Adrenal gland (tissue), 12 donors: ENCODE data around the gene CHKA. TPM values are rescaled to one million over a fixed set of nuclear protein-coding genes. Genes with fewer than 3 reads are reported as not detected.

ENCODE experiments used
- DNase-seq, 7 donors: peaks; one replicate each; pipeline ENCODE4 v3.0.0-alpha.2; 2019 to 2020
- H3K27ac ChIP-seq, 5 donors: fragments of 200-600 bp; sonication (generic) in 4 of 5; 1 replicate in 3 of 5; 2 replicates in 2 of 5; pipeline versions ENCODE4 v1.5.1 to v1.8.0; 2016 to 2020; ENCODE audit warnings: mild to moderate bottlenecking in 1 of 5
- H3K27me3 ChIP-seq: fragments of 200-600 bp; 2 replicates; pipeline ENCODE4 v1.8.0; 2021
- H3K36me3 ChIP-seq, 2 donors: fragments of 200-600 bp; replicated peaks in 1 of 2; 1 replicate in 1 of 2; 2 replicates in 1 of 2; pipeline versions ENCODE4 v1.5.1 to v1.8.0; 2018 to 2022
- H3K4me1 ChIP-seq, 2 donors: fragments of 200-600 bp; replicated peaks in 1 of 2; 1 replicate in 1 of 2; 2 replicates in 1 of 2; pipeline versions ENCODE4 v1.5.1 to v1.8.0; 2018 to 2021
- H3K4me3 ChIP-seq, 4 donors: fragments of 200-600 bp; sonication (generic) in 3 of 4; one replicate each; pipeline ENCODE4 v1.5.1; 2016 to 2018
- H3K9me3 ChIP-seq, 3 donors: fragments of 200-600 bp; sonication (generic) in 1 of 3; replicated peaks in 1 of 3; 1 replicate in 2 of 3; 2 replicates in 1 of 3; pipeline versions ENCODE4 v1.5.1 to v1.8.0; 2016 to 2021
- CTCF ChIP-seq, 6 experiments: fragments of 450-650 bp in 4 of 6; fragments of 200-600 bp in 2 of 6; sonication (generic) in 1 of 6; IDR thresholded peaks; 1 replicate in 5 of 6; 2 replicates in 1 of 6; pipeline versions ENCODE4 v1.5.1 to v1.8.0; 2016 to 2021; ENCODE audit warnings: antibody characterized with exemption in 6 of 6, mild to moderate bottlenecking in 2 of 6, moderate library complexity in 1 of 6
- POLR2A ChIP-seq, 2 donors: fragments of 450-650 bp; IDR thresholded peaks; one replicate each; pipeline ENCODE4 v1.6.1; 2017; ENCODE audit warnings: antibody characterized with exemption in 2 of 2, mild to moderate bottlenecking in 2 of 2, moderate library complexity in 1 of 2
- WGBS, 4 donors: extraction: QIAGEN DNeasy Blood & Tissue Kit in 2 of 4; methylation state at CpG; one replicate each; pipeline versions ENCODE4 v1.1.5 to v1.1.7; 2013 to 2017; 5-methylcytosine and 5-hydroxymethylcytosine counted together
- intact Hi-C, 2 donors: fragments of 100-400 bp; cut with DNase I; formaldehyde crosslinking; loops; one replicate each; pipeline versions ENCODE4 v1.14.1 to v1.15.0; 2022 to 2023
- polyA plus RNA-seq, 3 donors: library from polyadenylated mRNA; stranded (reverse); fragments of 200-250 nt in 2 of 3; fragments of 350-450 nt in 1 of 3; fragmentation: Illumina TruSeq in 1 of 3; extraction: RNeasy Lipid Tissue Mini Kit (QIAGEN cat#74804) in 1 of 3; gene quantifications; one replicate each; pipeline ENCODE4 v1.2.3, GENCODE V29; 2013 to 2014
- total RNA-seq, 9 donors: library from RNA; depleted of rRNA in 4 of 9; stranded (reverse); fragments of >200 nt in 4 of 9; fragments of 120-200 nt in 1 of 9; fragmentation: NEBNext Ultra II Directional in 1 of 9; extraction: Animal tissue kit (Norgen Biotek cat#: 25700) in 1 of 9; gene quantifications; one replicate each; pipeline versions ENCODE4 v1.1.0 to v1.2.4, GENCODE V29; 2013 to 2023
- donor health status: healthy with polysubstance abuse.
- donor health status: Bipolar disorder and iron deficiency.
- donor health status: DM: yes; HTN: yes; CAD: no.
- donor health status: DM: no; HTN: no; CAD: no.
- donor health status: DM: no; HTN: no; CAD: no.
- donor health status: DM: yes; HTN: yes; CAD: no.

Gene CHKA
- total and polyA plus RNA-seq, 12 donors, result 26.6 to 105 (median 54.6) TPM

- intact Hi-C loops, result no loop called here
- peaks cover 6 to 27% of the 10 kb centered on the region in 2 donors for H3K4me1 ChIP-seq
- WGBS, 4 donors, result 22 to 41% (median 23%) methylated on average over 6 of the region's 6 CpGs
- H3K9me3 ChIP-seq, result no peaks in the 10 kb centered on the region
- peak overlapping the region in 4 of 5 donors; percentile 20 to 63 (median 31) for H3K27ac ChIP-seq
- TF ChIP-seq CTCF (IDR thresholded peaks at IDR 0.05) (no peak), POLR2A (IDR thresholded peaks at IDR 0.05) (peak in 1 of 2 donors; percentile 17)
- no peak overlapping the region for H3K4me3 ChIP-seq
- H3K36me3 ChIP-seq, result no peaks in the 10 kb centered on the region
- H3K27me3 ChIP-seq, result no peaks in the 10 kb centered on the region
- DNase-seq, result peak; percentile 21 to 80 (median 51)
Measured at GRCh38 chr11:68090706-68091105, 30.5 kb downstream of the CHKA start.

- Histone ChIP-seq H3K4me1 (peaks cover 6 to 27% of the 10 kb centered on the region in 2 donors), H3K4me3 (no peak overlapping the region), H3K27me3 (no peaks in the 10 kb centered on the region), H3K36me3 (no peaks in the 10 kb centered on the region), H3K27ac (peak overlapping the region in 4 of 5 donors; percentile 18 to 63 (median 31)), H3K9me3 (no peaks in the 10 kb centered on the region)
- WGBS, 4 donors, result 56 to 69% (median 64%) methylated on average over 1 of the region's 1 CpG
- intact Hi-C loops, result no loop called here
- TF ChIP-seq CTCF (IDR thresholded peaks at IDR 0.05) (no peak), POLR2A (IDR thresholded peaks at IDR 0.05) (no peak)
- no peak for DNase-seq
Measured at GRCh38 chr11:68090287-68090686, 30.9 kb downstream of the CHKA start.

GRCh38 chr11:68089679-68090078, 31.5 kb downstream of the CHKA start:
- Histone ChIP-seq H3K9me3 (no peaks in the 10 kb centered on the region), H3K27ac (peak overlapping the region in 2 of 5 donors; percentile 18 to 63), H3K4me3 (no peak overlapping the region), H3K27me3 (no peaks in the 10 kb centered on the region), H3K36me3 (no peaks in the 10 kb centered on the region), H3K4me1 (peaks cover 6 to 27% of the 10 kb centered on the region in 2 donors)
- no peak for DNase-seq
- intact Hi-C loops, result no loop called here
- WGBS, 4 donors, result 90 to 95% (median 91%) methylated on average over 8 of the region's 8 CpGs
- TF ChIP-seq POLR2A (IDR thresholded peaks at IDR 0.05), result no peak
- no peak for TF ChIP-seq CTCF (IDR thresholded peaks at IDR 0.05)

- no peaks in the 10 kb centered on the region for H3K9me3 ChIP-seq
- no peak overlapping the region for H3K4me3 ChIP-seq
- H3K36me3 ChIP-seq, result peaks cover 0 to 12% of the 10 kb centered on the region in 2 donors
- WGBS, 4 donors, result 48 to 64% (median 61%) methylated on average over 3 of the region's 3 CpGs
- no peaks in the 10 kb centered on the region for H3K4me1 ChIP-seq
- intact Hi-C loops, result no loop called here
- H3K27ac ChIP-seq, result no peak overlapping the region
- DNase-seq, result no peak
- TF ChIP-seq POLR2A (IDR thresholded peaks at IDR 0.05), result no peak
- TF ChIP-seq CTCF (IDR thresholded peaks at IDR 0.05), result no peak
- H3K27me3 ChIP-seq, result no peaks in the 10 kb centered on the region
Measured at GRCh38 chr11:68083517-68083916, 37.7 kb downstream of the CHKA start.
